ENCODE results near the gene SPIRE2.

Gene SPIRE2

DNA sequence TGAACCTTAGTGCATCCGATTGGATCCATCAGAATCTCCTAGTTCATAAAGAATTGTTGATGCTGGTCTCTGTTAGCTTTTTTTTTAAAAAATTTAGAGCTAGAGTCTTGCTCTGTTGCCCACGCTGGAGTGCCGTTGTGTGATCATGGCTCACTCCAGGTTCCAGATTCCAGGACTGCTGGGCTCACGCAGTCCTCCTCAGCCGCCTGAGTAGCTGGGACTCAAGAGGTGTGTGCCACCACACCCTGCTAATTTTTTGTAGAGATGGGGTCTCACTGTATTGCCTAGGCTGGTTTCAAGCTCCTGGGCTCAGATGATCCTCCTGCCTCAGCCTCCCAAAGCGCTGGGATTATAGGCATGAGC is 53.1 kb downstream of the SPIRE2 start:
- Histone ChIP-seq H3K4me3 (ENCODE audit: insufficient read depth, low read depth, low read length, poor library complexity, severe bottlenecking) (no peak overlapping the region), H3K4me1 (ENCODE audit: control insufficient read depth, insufficient read depth, low read length, poor library complexity, severe bottlenecking) (no peaks in the 10 kb centered on the region), H3K36me3 (ENCODE audit: control insufficient read depth, insufficient read depth, low read length) (peaks cover 52% of the 10 kb centered on the region), H3K9me3 (ENCODE audit: control insufficient read depth, low read length) (no peaks in the 10 kb centered on the region), H3K27ac (ENCODE audit: insufficient read depth, low read length, poor library complexity, severe bottlenecking) (no peak overlapping the region), H3K27me3 (replicated peaks; ENCODE audit: control insufficient read depth, insufficient read depth, low read length, poor library complexity, severe bottlenecking) (no peaks in the 10 kb centered on the region)
- no peak for DNase-seq

DNA sequence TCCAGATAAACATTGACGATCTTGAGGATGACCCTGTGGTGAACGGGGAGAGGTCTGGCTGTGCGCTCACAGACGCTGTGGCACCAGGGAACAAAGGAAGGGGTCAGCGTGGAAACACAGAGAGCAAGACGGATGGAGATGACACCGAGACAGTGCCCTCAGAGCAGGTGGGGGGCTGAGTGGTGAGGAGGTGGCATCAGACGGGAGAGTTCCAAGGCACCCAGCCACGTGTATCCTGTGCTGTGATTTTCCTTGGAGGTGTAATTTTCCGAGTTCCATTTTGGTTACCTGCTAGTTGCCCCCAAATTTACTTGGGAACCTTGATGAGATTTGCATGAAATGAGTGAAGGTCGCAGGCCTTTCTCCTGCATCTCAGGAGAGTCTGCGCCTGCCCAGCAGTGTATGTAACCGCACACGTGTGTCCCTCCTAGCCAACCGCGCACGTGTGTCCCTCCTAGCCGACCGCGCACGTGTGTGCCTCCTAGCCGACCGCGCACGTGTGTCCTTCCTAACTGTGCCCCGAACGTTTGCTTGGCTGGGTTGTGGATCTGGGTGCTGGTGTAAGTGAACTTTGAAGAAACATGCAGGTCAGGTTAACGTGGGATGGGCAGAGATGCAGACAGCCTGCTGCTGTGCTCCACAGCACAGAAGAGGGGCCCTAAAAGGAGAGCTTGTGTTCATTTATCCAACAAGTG is 55.2 kb downstream of the SPIRE2 start:
- no peak overlapping the region for H3K27ac ChIP-seq (ENCODE audit: insufficient read depth, low read length, poor library complexity, severe bottlenecking)
- no peaks in the 10 kb centered on the region for H3K4me1 ChIP-seq (ENCODE audit: control insufficient read depth, insufficient read depth, low read length, poor library complexity, severe bottlenecking)
- no peak for DNase-seq
- H3K27me3 ChIP-seq (replicated peaks; ENCODE audit: control insufficient read depth, insufficient read depth, low read length, poor library complexity, severe bottlenecking) = no peaks in the 10 kb centered on the region
- no peaks in the 10 kb centered on the region for H3K9me3 ChIP-seq (ENCODE audit: control insufficient read depth, low read length)
- H3K36me3 ChIP-seq (ENCODE audit: control insufficient read depth, insufficient read depth, low read length) = peaks cover 64% of the 10 kb centered on the region
- no peak overlapping the region for H3K4me3 ChIP-seq (ENCODE audit: insufficient read depth, low read depth, low read length, poor library complexity, severe bottlenecking)

DNA sequence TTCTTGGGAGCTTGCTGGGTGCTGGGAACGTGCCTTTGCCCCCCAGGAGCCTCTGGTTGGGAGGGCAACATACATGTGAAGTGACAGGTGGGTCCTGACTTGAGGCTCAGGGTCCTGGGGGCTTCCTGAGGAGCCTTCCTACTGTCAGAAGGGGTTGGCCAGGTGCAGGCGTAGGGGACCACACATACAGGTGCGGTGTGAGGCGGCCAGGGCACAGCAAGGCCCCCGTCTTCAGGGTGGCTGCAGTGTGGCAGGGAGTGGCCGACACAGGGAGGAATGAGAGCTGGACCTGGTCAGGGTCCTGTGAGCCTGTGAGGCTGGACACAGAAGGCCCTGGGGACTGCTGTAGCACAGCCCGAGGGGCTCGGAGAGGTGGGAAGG is 55.8 kb downstream of the SPIRE2 start:
- no peak for DNase-seq
- H3K27ac ChIP-seq (ENCODE audit: insufficient read depth, low read length, poor library complexity, severe bottlenecking) = no peak overlapping the region
- H3K4me3 ChIP-seq (ENCODE audit: insufficient read depth, low read depth, low read length, poor library complexity, severe bottlenecking) = no peak overlapping the region
- H3K27me3 ChIP-seq (replicated peaks; ENCODE audit: control insufficient read depth, insufficient read depth, low read length, poor library complexity, severe bottlenecking) = no peaks in the 10 kb centered on the region
- peaks cover 59% of the 10 kb centered on the region for H3K36me3 ChIP-seq (ENCODE audit: control insufficient read depth, insufficient read depth, low read length)
- H3K9me3 ChIP-seq (ENCODE audit: control insufficient read depth, low read length) = no peaks in the 10 kb centered on the region
- no peaks in the 10 kb centered on the region for H3K4me1 ChIP-seq (ENCODE audit: control insufficient read depth, insufficient read depth, low read length, poor library complexity, severe bottlenecking)

DNA sequence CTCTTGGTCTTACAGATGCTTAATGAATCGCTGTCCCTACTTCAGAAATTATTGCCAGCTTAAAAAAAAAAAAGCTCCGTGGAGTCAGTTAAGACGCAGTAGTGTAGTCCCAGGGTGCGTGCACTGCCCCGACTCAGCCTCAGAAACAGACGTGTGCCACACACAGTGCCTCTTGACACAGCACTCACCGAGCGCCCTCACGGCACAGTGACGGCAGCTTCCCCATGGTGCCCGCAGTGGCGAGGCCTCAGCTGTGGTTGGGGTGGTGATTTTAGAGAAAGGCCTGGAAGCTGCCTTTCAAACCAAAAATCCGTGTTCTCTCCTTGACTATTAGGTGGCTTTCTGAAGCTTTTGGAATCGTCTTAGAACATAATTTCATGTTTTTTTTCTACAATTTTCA is 59.0 kb downstream of the SPIRE2 start:
- Histone ChIP-seq H3K27ac (ENCODE audit: insufficient read depth, low read length, poor library complexity, severe bottlenecking) (no peak overlapping the region), H3K4me3 (ENCODE audit: insufficient read depth, low read depth, low read length, poor library complexity, severe bottlenecking) (no peak overlapping the region), H3K27me3 (replicated peaks; ENCODE audit: control insufficient read depth, insufficient read depth, low read length, poor library complexity, severe bottlenecking) (no peaks in the 10 kb centered on the region), H3K4me1 (ENCODE audit: control insufficient read depth, insufficient read depth, low read length, poor library complexity, severe bottlenecking) (no peaks in the 10 kb centered on the region), H3K9me3 (ENCODE audit: control insufficient read depth, low read length) (no peaks in the 10 kb centered on the region), H3K36me3 (ENCODE audit: control insufficient read depth, insufficient read depth, low read length) (peaks cover 69% of the 10 kb centered on the region)
- no peak for DNase-seq

DNA sequence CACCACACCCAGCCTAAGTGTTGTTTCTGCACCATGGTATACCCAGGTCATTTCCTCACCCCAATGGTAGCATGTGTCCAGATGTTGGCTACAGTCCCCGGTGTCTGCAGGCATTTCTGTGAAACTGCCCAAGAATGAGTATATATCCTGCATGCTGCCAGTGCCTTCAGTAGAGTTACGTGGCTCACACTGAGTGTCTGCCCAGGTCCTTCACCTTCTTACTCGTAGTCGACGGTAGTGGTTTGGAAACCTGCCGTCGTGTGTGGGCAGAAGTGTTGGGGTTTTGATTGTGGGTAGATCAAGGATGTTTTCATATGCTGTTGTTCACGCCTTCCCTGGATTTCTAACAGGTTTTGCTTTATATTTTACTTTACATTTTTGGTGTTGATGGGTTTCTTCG is 61.9 kb downstream of the SPIRE2 start:
- H3K27ac ChIP-seq (ENCODE audit: insufficient read depth, low read length, poor library complexity, severe bottlenecking) = no peak overlapping the region
- H3K4me3 ChIP-seq (ENCODE audit: insufficient read depth, low read depth, low read length, poor library complexity, severe bottlenecking) = no peak overlapping the region
- H3K9me3 ChIP-seq (ENCODE audit: control insufficient read depth, low read length) = no peaks in the 10 kb centered on the region
- no peaks in the 10 kb centered on the region for H3K27me3 ChIP-seq (replicated peaks; ENCODE audit: control insufficient read depth, insufficient read depth, low read length, poor library complexity, severe bottlenecking)
- no peaks in the 10 kb centered on the region for H3K4me1 ChIP-seq (ENCODE audit: control insufficient read depth, insufficient read depth, low read length, poor library complexity, severe bottlenecking)
- H3K36me3 ChIP-seq (ENCODE audit: control insufficient read depth, insufficient read depth, low read length) = peaks cover 74% of the 10 kb centered on the region
- DNase-seq = no peak

DNA sequence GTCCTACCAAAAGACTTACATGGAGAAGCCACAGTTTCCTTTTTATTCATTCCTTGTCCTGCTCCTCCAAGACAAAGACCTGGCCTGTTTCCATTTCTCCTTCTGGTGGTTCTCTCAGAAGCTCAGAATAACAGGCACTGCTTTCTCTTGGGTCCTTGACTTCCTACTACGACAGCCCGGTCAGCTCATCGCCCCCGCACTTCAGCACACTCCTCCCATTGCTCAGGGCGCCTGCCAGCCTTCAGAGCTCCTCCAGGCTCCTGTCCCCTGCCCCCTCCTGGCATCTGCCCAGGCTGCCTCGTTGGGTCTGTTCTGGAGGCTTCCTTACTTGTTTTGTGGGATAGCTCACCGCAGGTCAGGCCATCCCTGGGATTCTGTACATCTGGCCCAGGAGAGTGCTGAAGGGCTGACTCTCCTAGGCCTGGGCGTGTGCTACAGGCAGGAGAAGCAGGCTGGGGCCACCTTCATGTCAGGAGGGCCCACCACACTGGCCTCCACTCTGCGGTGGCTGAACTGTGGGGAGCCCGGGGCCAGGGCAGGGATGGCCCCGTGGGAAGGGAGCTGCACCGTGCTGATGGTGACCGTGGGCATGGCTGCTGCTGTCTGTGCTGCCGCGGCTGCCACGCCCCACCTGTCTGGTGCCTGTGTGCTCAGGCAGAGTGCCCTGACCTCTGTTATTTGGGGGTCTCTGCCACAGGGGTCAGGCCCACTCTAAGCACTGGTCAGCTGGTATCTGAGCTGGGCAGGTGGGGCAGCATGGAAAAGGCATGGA is 62.8 kb downstream of the SPIRE2 start:
- Histone ChIP-seq H3K36me3 (ENCODE audit: control insufficient read depth, insufficient read depth, low read length) (peaks cover 73% of the 10 kb centered on the region), H3K27ac (ENCODE audit: insufficient read depth, low read length, poor library complexity, severe bottlenecking) (no peak overlapping the region), H3K4me1 (ENCODE audit: control insufficient read depth, insufficient read depth, low read length, poor library complexity, severe bottlenecking) (no peaks in the 10 kb centered on the region)

DNA sequence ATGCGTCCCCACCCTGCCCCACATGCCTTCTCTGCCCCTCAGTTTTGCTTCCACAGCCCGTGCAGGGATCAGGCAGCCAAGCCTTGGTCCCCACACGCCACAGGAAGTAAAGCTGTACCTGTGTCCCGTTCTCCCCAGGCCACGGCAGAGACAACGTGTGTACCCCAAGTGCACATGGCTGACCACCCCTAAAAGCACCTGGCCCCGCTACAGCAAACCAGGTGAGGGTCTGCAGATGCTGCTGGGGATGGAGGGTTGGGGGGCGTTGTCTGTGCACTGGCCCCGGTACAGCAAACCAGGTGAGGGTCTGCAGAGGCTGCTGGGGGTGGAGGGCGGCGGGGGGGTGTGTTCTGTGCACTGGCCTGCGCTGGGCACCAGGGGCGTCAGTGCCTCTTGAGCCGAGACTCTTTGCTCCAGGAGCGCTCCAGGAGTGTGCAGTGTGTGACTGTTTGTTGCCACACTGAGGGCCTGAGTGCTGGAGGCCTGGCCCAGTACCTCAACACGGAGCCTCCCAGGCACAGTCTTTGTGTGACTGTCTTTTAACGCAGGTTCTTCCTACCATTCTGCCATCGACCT is 63.9 kb downstream of the SPIRE2 start:
- Histone ChIP-seq H3K27me3 (replicated peaks; ENCODE audit: control insufficient read depth, insufficient read depth, low read length, poor library complexity, severe bottlenecking) (no peaks in the 10 kb centered on the region), H3K36me3 (ENCODE audit: control insufficient read depth, insufficient read depth, low read length) (peaks cover 77% of the 10 kb centered on the region), H3K27ac (ENCODE audit: insufficient read depth, low read length, poor library complexity, severe bottlenecking) (no peak overlapping the region), H3K4me1 (ENCODE audit: control insufficient read depth, insufficient read depth, low read length, poor library complexity, severe bottlenecking) (no peaks in the 10 kb centered on the region), H3K4me3 (ENCODE audit: insufficient read depth, low read depth, low read length, poor library complexity, severe bottlenecking) (no peak overlapping the region), H3K9me3 (ENCODE audit: control insufficient read depth, low read length) (no peaks in the 10 kb centered on the region)
- DNase-seq = no peak

More for the DNA sequence above, 62.8 kb downstream of the SPIRE2 start:
- Histone ChIP-seq H3K27me3 (replicated peaks; ENCODE audit: control insufficient read depth, insufficient read depth, low read length, poor library complexity, severe bottlenecking) (no peaks in the 10 kb centered on the region), H3K4me3 (ENCODE audit: insufficient read depth, low read depth, low read length, poor library complexity, severe bottlenecking) (no peak overlapping the region), H3K9me3 (ENCODE audit: control insufficient read depth, low read length) (no peaks in the 10 kb centered on the region)
- DNase-seq = no peak

DNA sequence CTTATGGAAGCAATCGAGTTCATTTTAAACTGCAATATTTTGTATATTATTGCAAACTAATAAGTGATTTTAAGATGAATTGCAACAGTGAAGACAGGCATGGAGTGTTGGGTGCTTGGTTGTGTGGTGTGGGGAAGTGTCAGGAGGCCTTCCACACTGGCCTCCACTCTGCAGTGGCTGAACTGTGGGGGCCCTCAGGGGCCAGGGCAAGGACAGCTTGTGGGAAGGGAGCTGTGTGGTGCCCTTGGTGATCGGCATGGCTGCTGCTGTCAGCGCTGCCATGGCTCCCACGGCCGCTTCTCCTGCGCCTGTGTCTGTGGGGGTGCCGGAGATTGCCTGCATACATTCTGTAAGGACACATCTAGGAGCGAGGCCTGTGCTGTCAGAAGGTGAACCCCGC is 64.4 kb downstream of the SPIRE2 start:
- Histone ChIP-seq H3K36me3 (ENCODE audit: control insufficient read depth, insufficient read depth, low read length) (peaks cover 75% of the 10 kb centered on the region), H3K9me3 (ENCODE audit: control insufficient read depth, low read length) (no peaks in the 10 kb centered on the region), H3K27ac (ENCODE audit: insufficient read depth, low read length, poor library complexity, severe bottlenecking) (no peak overlapping the region), H3K27me3 (replicated peaks; ENCODE audit: control insufficient read depth, insufficient read depth, low read length, poor library complexity, severe bottlenecking) (no peaks in the 10 kb centered on the region), H3K4me3 (ENCODE audit: insufficient read depth, low read depth, low read length, poor library complexity, severe bottlenecking) (no peak overlapping the region), H3K4me1 (ENCODE audit: control insufficient read depth, insufficient read depth, low read length, poor library complexity, severe bottlenecking) (no peaks in the 10 kb centered on the region)
- DNase-seq = no peak

DNA sequence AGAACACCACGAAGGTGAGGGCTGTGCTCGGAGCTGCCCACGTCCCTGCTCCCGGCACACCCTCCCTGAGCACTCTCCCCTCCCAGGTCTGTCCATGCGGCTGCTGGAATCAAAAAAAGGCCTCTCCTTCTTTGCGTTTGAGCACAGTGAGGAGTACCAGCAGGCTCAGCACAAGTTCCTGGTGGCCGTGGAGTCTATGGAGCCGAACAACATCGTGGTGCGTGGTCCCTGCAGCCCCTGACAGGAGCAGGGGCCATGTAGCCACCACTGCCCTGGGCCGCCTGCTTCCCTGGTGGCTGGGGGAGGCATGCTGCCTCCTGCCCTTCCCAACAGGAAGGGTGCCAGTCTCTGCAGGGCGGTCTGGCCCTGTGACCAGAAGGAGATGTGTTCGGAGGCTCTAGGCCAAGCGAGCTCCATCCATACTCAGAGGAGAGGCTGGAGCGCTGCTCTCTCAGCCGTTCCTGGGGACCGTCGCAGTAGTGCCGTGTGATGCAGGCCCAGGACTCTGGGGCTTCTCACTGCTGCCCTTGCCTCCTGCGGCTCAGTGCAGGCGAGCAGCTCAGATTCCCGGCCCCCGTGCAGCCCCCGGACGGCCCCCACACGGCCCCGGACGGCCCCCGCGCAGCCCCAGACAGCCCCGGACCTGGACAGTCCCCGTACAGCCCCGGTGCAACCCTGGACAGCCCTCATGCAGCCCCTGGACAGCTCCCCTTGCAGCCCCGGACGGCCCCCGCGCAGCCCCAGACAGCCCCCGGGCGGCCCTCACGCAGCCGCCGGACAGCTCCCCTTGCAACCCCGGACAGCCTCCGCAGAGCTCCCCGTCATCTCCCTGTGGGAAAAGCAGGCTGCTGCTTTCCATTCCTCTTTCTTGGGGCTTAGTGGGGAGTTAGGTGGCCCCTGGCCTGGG is 65.6 kb downstream of the SPIRE2 start:
- DNase-seq = no peak

More for the DNA sequence above, 65.6 kb downstream of the SPIRE2 start:
- H3K4me1 ChIP-seq (ENCODE audit: control insufficient read depth, insufficient read depth, low read length, poor library complexity, severe bottlenecking) = no peaks in the 10 kb centered on the region
- H3K27ac ChIP-seq (ENCODE audit: insufficient read depth, low read length, poor library complexity, severe bottlenecking) = no peak overlapping the region
- H3K9me3 ChIP-seq (ENCODE audit: control insufficient read depth, low read length) = no peaks in the 10 kb centered on the region
- H3K36me3 ChIP-seq (ENCODE audit: control insufficient read depth, insufficient read depth, low read length) = peaks cover 80% of the 10 kb centered on the region
- no peak overlapping the region for H3K4me3 ChIP-seq (ENCODE audit: insufficient read depth, low read depth, low read length, poor library complexity, severe bottlenecking)
- no peaks in the 10 kb centered on the region for H3K27me3 ChIP-seq (replicated peaks; ENCODE audit: control insufficient read depth, insufficient read depth, low read length, poor library complexity, severe bottlenecking)
